SK-N-SH (cell line): ENCODE measurements around the gene GAB1. TPM values are rescaled to one million over a fixed set of nuclear protein-coding genes. Genes with fewer than 3 reads are reported as not detected.

Source experiments
- CTCF ChIA-PET: fragments of 300-600, 350-600 bp; formaldehyde crosslinking; extraction: SDS; loops from one replicate; lab custom pipeline; 2021; lab: Yijun Ruan, JAX
- POLR2A ChIA-PET: fragments of 350-600 bp; sonication (Branson Sonifier 250); formaldehyde crosslinking; extraction: SDS; loops from one replicate; lab custom pipeline; 2020; ENCODE audit warnings: antibody characterized with exemption, inconsistent platforms; lab: Yijun Ruan, JAX
- DNase-seq: peaks from one replicate; pipeline ENCODE4 v3.0.0; 2012
- H2AFZ ChIP-seq: fragments of 200-600 bp; sonication (generic); 2 replicates; pipeline ENCODE4 v1.8.1; 2016; ENCODE audit warnings: antibody characterized with exemption, mild to moderate bottlenecking, low read depth
- H3F3A ChIP-seq: fragments of 200-600 bp; sonication (generic); replicated peaks from 2 replicates; pipeline ENCODE3; 2016; ENCODE audit warnings: antibody characterized with exemption, mild to moderate bottlenecking; ENCODE audit not compliant: insufficient read depth
- H3K27ac ChIP-seq, 2 experiments: fragments of 200-500 bp in 1 of 2; fragments of 200-600 bp in 1 of 2; sonication (Bioruptor generic) in 1 of 2; sonication (generic), shearing (Covaris generic) in 1 of 2; 2 replicates each; pipeline versions ENCODE4 v1.5.1 to v1.6.1; 2014 to 2016; ENCODE audit warnings: low read depth in 2 of 2, inconsistent platforms in 1 of 2, low read length in 1 of 2, mild to moderate bottlenecking in 1 of 2, mixed read lengths in 1 of 2
- H3K27me3 ChIP-seq: fragments of 200-600 bp; sonication (generic), shearing (Covaris generic); 2 replicates; pipeline ENCODE4 v1.6.1; 2016; ENCODE audit warnings: mixed run types; ENCODE audit not compliant: insufficient read depth
- H3K36me3 ChIP-seq, 2 experiments: fragments of 200-500 bp in 1 of 2; fragments of 200-600 bp in 1 of 2; sonication (Bioruptor generic) in 1 of 2; sonication (generic) in 1 of 2; replicated peaks in 1 of 2; 2 replicates each; pipeline versions ENCODE3 to v1.5.1; 2014 to 2016; ENCODE audit warnings: low read length in 1 of 2, mild to moderate bottlenecking in 1 of 2; ENCODE audit not compliant: insufficient read depth in 2 of 2, control insufficient read depth in 1 of 2
- H3K4me1 ChIP-seq, 2 experiments: fragments of 200-500 bp in 1 of 2; fragments of 200-600 bp in 1 of 2; sonication (Bioruptor generic) in 1 of 2; sonication (generic), shearing (Covaris generic) in 1 of 2; 2 replicates each; pipeline versions ENCODE4 v1.5.1 to v1.6.1; 2014 to 2016; ENCODE audit warnings: low read depth in 1 of 2, low read length in 1 of 2, mixed run types in 1 of 2; ENCODE audit not compliant: insufficient read depth in 2 of 2, control insufficient read depth in 1 of 2
- H3K4me2 ChIP-seq: fragments of 200-600 bp; sonication (generic), shearing (Covaris generic); 2 replicates; pipeline ENCODE4 v1.6.1; 2017; ENCODE audit warnings: mixed run types
- H3K4me3 ChIP-seq, 2 experiments: fragments of 200-500 bp in 1 of 2; fragments of 200-600 bp in 1 of 2; sonication (Bioruptor generic) in 1 of 2; sonication (generic), shearing (Covaris generic) in 1 of 2; 2 replicates each; pipeline versions ENCODE4 v1.5.1 to v1.8.1; 2014 to 2016; ENCODE audit warnings: low read depth in 2 of 2, inconsistent platforms in 1 of 2, low read length in 1 of 2, mild to moderate bottlenecking in 1 of 2, mixed read lengths in 1 of 2, moderate library complexity in 1 of 2
- H3K79me2 ChIP-seq: fragments of 200-600 bp; sonication (generic); 2 replicates; pipeline ENCODE4 v1.8.1; 2017; ENCODE audit warnings: mild to moderate bottlenecking; ENCODE audit not compliant: insufficient read depth
- H3K9ac ChIP-seq: fragments of 200-600 bp; sonication (generic); 2 replicates; pipeline ENCODE4 v1.6.1; 2017; ENCODE audit warnings: mixed run types
- H3K9me2 ChIP-seq: fragments of 200-600 bp; sonication (generic); 2 replicates; pipeline ENCODE4 v1.6.1; 2017; ENCODE audit warnings: mixed run types
- H3K9me3 ChIP-seq: fragments of 200-600 bp; sonication (generic); 2 replicates; pipeline ENCODE4 v1.6.1; 2017; ENCODE audit warnings: mixed run types, mild to moderate bottlenecking, moderate library complexity
- H4K20me1 ChIP-seq: fragments of 200-600 bp; sonication (generic); 2 replicates; pipeline ENCODE4 v1.6.1; 2017; ENCODE audit warnings: mild to moderate bottlenecking, mixed run types; ENCODE audit not compliant: insufficient read depth
- CHD2 ChIP-seq: fragments of 150-350 bp; IDR thresholded peaks from 2 replicates; pipeline ENCODE4 v1.6.1; 2018; ENCODE audit warnings: low read length; ENCODE audit not compliant: partially characterized antibody
- ELF1 ChIP-seq: IDR thresholded peaks from 2 replicates; pipeline ENCODE4 v1.4.0; 2012
- EP300 ChIP-seq, 2 experiments: IDR thresholded peaks; 2 replicates each; pipeline versions ENCODE4 v1.4.0 to v1.6.1; 2012; ENCODE audit warnings: borderline replicate concordance in 1 of 2, low read depth in 1 of 2, low read length in 1 of 2
- EZH2phosphoT487 ChIP-seq: fragments of 200-600 bp; sonication (generic); IDR thresholded peaks from 2 replicates; pipeline ENCODE4 v1.6.1; 2017; ENCODE audit warnings: low read depth, mixed run types, mild to moderate bottlenecking, antibody characterized with exemption, moderate library complexity, borderline replicate concordance
- FOXJ3 ChIP-seq: sonication (generic); formaldehyde crosslinking; IDR thresholded peaks from 2 replicates; pipeline ENCODE4 v1.5.1; 2020; ENCODE audit warnings: mild to moderate bottlenecking, missing genetic modification reagents
- FOXM1 ChIP-seq: IDR thresholded peaks from 2 replicates; pipeline ENCODE4 v1.4.0; 2012; ENCODE audit warnings: low read depth, mild to moderate bottlenecking
- GABPA ChIP-seq: IDR thresholded peaks from 2 replicates; pipeline ENCODE4 v1.4.0; 2012; ENCODE audit warnings: low read depth, mild to moderate bottlenecking
- GATA2 ChIP-seq: sonication (generic); formaldehyde crosslinking; IDR thresholded peaks from 2 replicates; pipeline ENCODE4 v1.5.0; 2020; ENCODE audit warnings: mild to moderate bottlenecking, missing genetic modification reagents
- MXI1 ChIP-seq: IDR thresholded peaks from 2 replicates; pipeline ENCODE4 v1.6.1; 2012; ENCODE audit warnings: mild to moderate bottlenecking, low read depth, low read length, improper control_type of control experiment
- NFIC ChIP-seq: IDR thresholded peaks from 2 replicates; pipeline ENCODE4 v1.4.0; 2012; ENCODE audit warnings: borderline replicate concordance
- POLR2AphosphoS5 ChIP-seq: IDR thresholded peaks from 2 replicates; pipeline ENCODE4 v1.6.1; 2012; ENCODE audit warnings: low read depth, low read length
- RCOR1 ChIP-seq: fragments of 150-350 bp; IDR thresholded peaks from 2 replicates; pipeline ENCODE4 v1.6.1; 2017; ENCODE audit warnings: antibody characterized with exemption, low read length
- RFX5 ChIP-seq: IDR thresholded peaks from 2 replicates; pipeline ENCODE4 v1.6.1; 2012; ENCODE audit warnings: mild to moderate bottlenecking, improper control_type of control experiment, low read length
- RXRA ChIP-seq: IDR thresholded peaks from 2 replicates; pipeline ENCODE4 v1.4.0; 2012; ENCODE audit warnings: low read depth, mild to moderate bottlenecking, borderline replicate concordance
- SIN3A ChIP-seq: IDR thresholded peaks from 2 replicates; pipeline ENCODE4 v1.6.1; 2012; ENCODE audit warnings: low read depth, mild to moderate bottlenecking, low read length, moderate library complexity, borderline replicate concordance
- SMC3 ChIP-seq: IDR thresholded peaks from 2 replicates; pipeline ENCODE4 v1.6.1; 2012; ENCODE audit warnings: low read depth, low read length, improper control_type of control experiment
- TEAD4 ChIP-seq: IDR thresholded peaks from 2 replicates; pipeline ENCODE4 v1.4.0; 2012; ENCODE audit warnings: mild to moderate bottlenecking, borderline replicate concordance; ENCODE audit not compliant: insufficient read depth
- YY1 ChIP-seq: IDR thresholded peaks from 2 replicates; pipeline ENCODE4 v1.4.0; 2012; ENCODE audit warnings: low read depth, mild to moderate bottlenecking
- WGBS: methylation state at CpG from one replicate; pipeline ENCODE4 v1.1.6; 2017; ENCODE audit warnings: low lambda C conversion rate; 5-methylcytosine and 5-hydroxymethylcytosine counted together
- polyA plus RNA-seq, 3 experiments: library from polyadenylated mRNA; depleted of rRNA; stranded (reverse); fragments of >200 nt; gene quantifications; 2 replicates each; pipeline ENCODE4 v1.2.3, GENCODE V29; 2012
- TF ChIP-seq, protein P1 (sequence below): IDR thresholded peaks from 2 replicates; pipeline ENCODE4 v1.4.0; 2012; ENCODE audit warnings: low read depth
- TF ChIP-seq, protein P2 (sequence below): fragments of 150-350 bp; IDR thresholded peaks from 2 replicates; pipeline ENCODE4 v1.6.1; 2017; ENCODE audit warnings: antibody characterized with exemption, low read length, low read depth, borderline replicate concordance
- TF ChIP-seq, protein P3 (sequence below): fragments of 200-600 bp; sonication (generic); IDR thresholded peaks from 2 replicates; pipeline ENCODE4 v1.6.1; 2017; ENCODE audit warnings: antibody characterized with exemption, mild to moderate bottlenecking, moderate library complexity
- TF ChIP-seq, protein P4 (sequence below): fragments of 150-350 bp; IDR thresholded peaks from 2 replicates; pipeline ENCODE4 v1.6.1; 2016; ENCODE audit warnings: mild to moderate bottlenecking, low read depth, low read length
- TF ChIP-seq, protein P5 (sequence below): IDR thresholded peaks from 2 replicates; pipeline ENCODE4 v1.4.0; 2012; ENCODE audit warnings: low read depth, borderline replicate concordance

Gene GAB1
- polyA plus RNA-seq, 1 of the 3 experiments (the other 2 are of a cell fraction), result 3.7 TPM

DNA sequence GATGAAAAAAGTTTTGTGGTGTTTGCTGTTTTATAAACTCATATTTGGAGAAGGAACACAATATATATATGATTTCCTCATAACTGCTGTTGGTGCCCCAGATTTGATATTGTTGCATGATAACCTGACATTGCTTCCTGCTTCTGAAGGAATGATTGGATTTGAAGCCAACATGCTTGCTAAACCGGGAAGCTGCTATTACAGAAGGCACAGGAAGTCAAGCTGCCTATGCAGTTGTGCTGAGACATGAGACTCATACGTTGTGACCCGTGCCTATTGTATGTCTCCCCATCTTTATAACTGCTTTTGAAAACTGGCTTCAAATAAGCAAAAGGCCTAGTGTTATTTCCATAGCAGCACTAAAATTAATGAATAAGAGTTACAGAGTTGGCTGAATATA, 32.9 kb downstream of the GAB1 start:
- CTCF ChIA-PET, result no interaction called here
- Histone ChIP-seq H3K9ac (no peak overlapping the region), H2AFZ (no peak overlapping the region), H3K4me3 (no peak overlapping the region), H4K20me1 (no peaks in the 10 kb centered on the region; the same call in 1 of the 2 replicates), H3K9me3 (no peaks in the 10 kb centered on the region), H3K27me3 (no peaks in the 10 kb centered on the region), H3K9me2 (no peaks in the 10 kb centered on the region), H3K4me2 (no peak overlapping the region), H3K27ac (no peak overlapping the region), H3K4me1 (no peaks in the 10 kb centered on the region; a peak in 1 of 4 replicates), H3K79me2 (peaks cover 57% of the 10 kb centered on the region), H3K36me3 (peaks cover 0 to 4% of the 10 kb centered on the region in 2 experiments), H3F3A (no peaks in the 10 kb centered on the region)
- 91% methylated on average over 3 of the region's 3 CpGs for WGBS
- no peak for TF ChIP-seq GABPA
- TF ChIP-seq, protein P1, sequence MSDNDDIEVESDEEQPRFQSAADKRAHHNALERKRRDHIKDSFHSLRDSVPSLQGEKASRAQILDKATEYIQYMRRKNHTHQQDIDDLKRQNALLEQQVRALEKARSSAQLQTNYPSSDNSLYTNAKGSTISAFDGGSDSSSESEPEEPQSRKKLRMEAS, result no peak
- TF ChIP-seq, protein P2, sequence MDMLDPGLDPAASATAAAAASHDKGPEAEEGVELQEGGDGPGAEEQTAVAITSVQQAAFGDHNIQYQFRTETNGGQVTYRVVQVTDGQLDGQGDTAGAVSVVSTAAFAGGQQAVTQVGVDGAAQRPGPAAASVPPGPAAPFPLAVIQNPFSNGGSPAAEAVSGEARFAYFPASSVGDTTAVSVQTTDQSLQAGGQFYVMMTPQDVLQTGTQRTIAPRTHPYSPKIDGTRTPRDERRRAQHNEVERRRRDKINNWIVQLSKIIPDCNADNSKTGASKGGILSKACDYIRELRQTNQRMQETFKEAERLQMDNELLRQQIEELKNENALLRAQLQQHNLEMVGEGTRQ, result no peak
- TF ChIP-seq, protein P3, sequence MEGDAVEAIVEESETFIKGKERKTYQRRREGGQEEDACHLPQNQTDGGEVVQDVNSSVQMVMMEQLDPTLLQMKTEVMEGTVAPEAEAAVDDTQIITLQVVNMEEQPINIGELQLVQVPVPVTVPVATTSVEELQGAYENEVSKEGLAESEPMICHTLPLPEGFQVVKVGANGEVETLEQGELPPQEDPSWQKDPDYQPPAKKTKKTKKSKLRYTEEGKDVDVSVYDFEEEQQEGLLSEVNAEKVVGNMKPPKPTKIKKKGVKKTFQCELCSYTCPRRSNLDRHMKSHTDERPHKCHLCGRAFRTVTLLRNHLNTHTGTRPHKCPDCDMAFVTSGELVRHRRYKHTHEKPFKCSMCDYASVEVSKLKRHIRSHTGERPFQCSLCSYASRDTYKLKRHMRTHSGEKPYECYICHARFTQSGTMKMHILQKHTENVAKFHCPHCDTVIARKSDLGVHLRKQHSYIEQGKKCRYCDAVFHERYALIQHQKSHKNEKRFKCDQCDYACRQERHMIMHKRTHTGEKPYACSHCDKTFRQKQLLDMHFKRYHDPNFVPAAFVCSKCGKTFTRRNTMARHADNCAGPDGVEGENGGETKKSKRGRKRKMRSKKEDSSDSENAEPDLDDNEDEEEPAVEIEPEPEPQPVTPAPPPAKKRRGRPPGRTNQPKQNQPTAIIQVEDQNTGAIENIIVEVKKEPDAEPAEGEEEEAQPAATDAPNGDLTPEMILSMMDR, result no peak
- TF ChIP-seq EP300 (IDR thresholded peaks at IDR 0.05; ENCODE audit: borderline replicate concordance in 1 of 2, low read depth in 1 of 2, low read length in 1 of 2), result no peak
- no peak for TF ChIP-seq YY1
- TF ChIP-seq ELF1, result no peak
- TF ChIP-seq, protein P4, sequence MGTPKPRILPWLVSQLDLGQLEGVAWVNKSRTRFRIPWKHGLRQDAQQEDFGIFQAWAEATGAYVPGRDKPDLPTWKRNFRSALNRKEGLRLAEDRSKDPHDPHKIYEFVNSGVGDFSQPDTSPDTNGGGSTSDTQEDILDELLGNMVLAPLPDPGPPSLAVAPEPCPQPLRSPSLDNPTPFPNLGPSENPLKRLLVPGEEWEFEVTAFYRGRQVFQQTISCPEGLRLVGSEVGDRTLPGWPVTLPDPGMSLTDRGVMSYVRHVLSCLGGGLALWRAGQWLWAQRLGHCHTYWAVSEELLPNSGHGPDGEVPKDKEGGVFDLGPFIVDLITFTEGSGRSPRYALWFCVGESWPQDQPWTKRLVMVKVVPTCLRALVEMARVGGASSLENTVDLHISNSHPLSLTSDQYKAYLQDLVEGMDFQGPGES, result no peak
- TF ChIP-seq GATA2 (CRISPR knock-in tag), result no peak
- no peak for TF ChIP-seq CHD2
- DNase-seq, result no peak
- POLR2A ChIA-PET, result no interaction called here

DNA sequence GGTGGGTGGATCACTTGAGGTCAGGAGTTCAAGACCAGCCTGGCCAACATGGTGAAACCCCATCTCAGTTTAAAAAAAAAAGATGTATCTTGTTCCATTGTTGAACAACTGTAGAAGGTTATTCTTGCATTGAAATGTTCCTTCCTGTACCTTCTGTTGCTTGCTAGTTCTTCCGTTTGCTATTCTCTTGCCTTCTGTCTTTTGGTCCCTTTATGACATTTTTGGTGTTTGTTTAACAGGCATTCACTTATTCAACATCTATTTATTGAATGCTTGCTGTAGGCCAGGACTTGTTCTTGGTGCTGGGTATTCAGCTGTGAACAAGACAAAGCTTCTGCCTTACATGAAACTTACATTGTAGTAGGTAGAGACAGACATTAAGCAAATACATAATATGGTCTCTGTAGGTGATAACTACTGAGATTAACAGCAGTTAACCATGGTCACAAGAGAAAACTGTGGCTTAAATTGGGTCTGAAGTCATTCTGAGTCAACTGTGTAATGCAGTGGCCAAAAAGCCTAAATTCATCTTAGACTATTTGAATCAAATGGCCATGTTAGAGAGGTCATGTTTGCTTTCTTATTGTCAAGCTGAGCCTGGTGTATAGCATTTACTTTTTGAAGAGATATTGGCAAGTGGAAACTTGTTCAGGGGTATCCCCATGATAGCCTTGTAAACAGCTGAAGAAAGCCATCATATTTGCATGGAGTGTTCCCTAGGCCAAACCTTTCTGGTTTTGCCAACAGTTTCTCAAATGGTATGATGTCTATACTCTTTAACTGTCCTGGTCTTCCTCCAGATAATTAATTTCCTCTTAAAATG, 35.6 kb downstream of the GAB1 start:
- H3K36me3 ChIP-seq, result peaks cover 0 to 4% of the 10 kb centered on the region in 2 experiments
- no peaks in the 10 kb centered on the region for H3F3A ChIP-seq
- peaks cover 48% of the 10 kb centered on the region for H3K79me2 ChIP-seq
- H4K20me1 ChIP-seq, result peaks cover 5% of the 10 kb centered on the region
- H3K27me3 ChIP-seq, result no peaks in the 10 kb centered on the region
- H3K27ac ChIP-seq, result no peak overlapping the region
- no peak overlapping the region for H2AFZ ChIP-seq
- H3K9me3 ChIP-seq, result no peaks in the 10 kb centered on the region
- H3K4me1 ChIP-seq, result peaks cover 6 to 7% of the 10 kb centered on the region in 2 experiments; a peak in 3 of 4 replicates
- TF ChIP-seq GATA2 (CRISPR knock-in tag), result no peak
- TF ChIP-seq RFX5, result no peak
- TF ChIP-seq FOXJ3 (CRISPR knock-in tag), result no peak
- no peak for TF ChIP-seq POLR2AphosphoS5
- TF ChIP-seq TEAD4, result no peak
- no peak for TF ChIP-seq EZH2phosphoT487
- no peak for TF ChIP-seq FOXM1
- no peak for TF ChIP-seq MXI1
- no peak for TF ChIP-seq SMC3
- TF ChIP-seq NFIC, result no peak
- no peak for TF ChIP-seq GABPA
- TF ChIP-seq, protein P5, sequence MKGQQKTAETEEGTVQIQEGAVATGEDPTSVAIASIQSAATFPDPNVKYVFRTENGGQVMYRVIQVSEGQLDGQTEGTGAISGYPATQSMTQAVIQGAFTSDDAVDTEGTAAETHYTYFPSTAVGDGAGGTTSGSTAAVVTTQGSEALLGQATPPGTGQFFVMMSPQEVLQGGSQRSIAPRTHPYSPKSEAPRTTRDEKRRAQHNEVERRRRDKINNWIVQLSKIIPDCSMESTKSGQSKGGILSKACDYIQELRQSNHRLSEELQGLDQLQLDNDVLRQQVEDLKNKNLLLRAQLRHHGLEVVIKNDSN, result no peak
- no peak for TF ChIP-seq SIN3A
- TF ChIP-seq RXRA, result no peak
- TF ChIP-seq ELF1, result no peak
- TF ChIP-seq RCOR1, result no peak
- H3K9me2 ChIP-seq, result no peaks in the 10 kb centered on the region
- H3K9ac ChIP-seq, result no peak overlapping the region
- 82% methylated on average over 1 of the region's 1 CpG for WGBS
- H3K4me3 ChIP-seq, result no peak overlapping the region
- no peak overlapping the region for H3K4me2 ChIP-seq
- ChIA-PET POLR2A (no interaction called here), CTCF (interaction anchor here (0.6 kb wide), 1 partner anchor 114 kb away, joined by 4 read pairs; no protein-coding TSS in a partner anchor)
- no peak for DNase-seq
